GM12865 (cell line): ENCODE results near the gene CEMIP.

ENCODE experiments used
- DNase-seq: peaks from one replicate; pipeline ENCODE4 v3.0.0; 2010; ENCODE audit warnings: low read depth
- H3K4me3 ChIP-seq: 2 replicates; pipeline ENCODE4 v1.5.1; 2011; ENCODE audit warnings: mild to moderate bottlenecking, low read depth, low read length, control low read depth
- CTCF ChIP-seq: IDR thresholded peaks from 2 replicates; pipeline ENCODE4 v1.5.1; 2011; ENCODE audit warnings: low read length, control low read depth, low read depth, inconsistent platforms; ENCODE audit not compliant: insufficient read depth; ENCODE audit errors: missing control alignments

CEMIP gene

GRCh38 chr15:80803580-80804525 is 24.7 kb downstream of the CEMIP start:
- no peak for DNase-seq
- H3K4me3 ChIP-seq, result no peak overlapping the region
- TF ChIP-seq CTCF, result no peak

- TF ChIP-seq CTCF, result no peak
- no peak for DNase-seq
Measured at GRCh38 chr15:80804970-80805495, 25.9 kb downstream of the CEMIP start.

GRCh38 chr15:80811781-80812315 is 32.7 kb downstream of the CEMIP start:
- no peak for DNase-seq
- no peak for TF ChIP-seq CTCF
- H3K4me3 ChIP-seq, result no peak overlapping the region

More at GRCh38 chr15:80804970-80805495, 25.9 kb downstream of the CEMIP start:
- H3K4me3 ChIP-seq, result no peak overlapping the region

GRCh38 chr15:80815106-80815505 is 35.9 kb downstream of the CEMIP start:
- H3K4me3 ChIP-seq, result no peak overlapping the region
- no peak for DNase-seq
- TF ChIP-seq CTCF, result no peak

GRCh38 chr15:80816049-80816653 is 37.0 kb downstream of the CEMIP start:
- DNase-seq, result no peak
- no peak for TF ChIP-seq CTCF
- no peak overlapping the region for H3K4me3 ChIP-seq

- H3K4me3 ChIP-seq, result no peak overlapping the region
- DNase-seq, result no peak
- TF ChIP-seq CTCF, result no peak
Measured at GRCh38 chr15:80816936-80817335, 37.8 kb downstream of the CEMIP start.
